H54 (cell line): ENCODE measurements around the gene IL3RA.
"Not testable (repeated sequence)": the region's sequence is repeated elsewhere in the genome, so short reads cannot be mapped to it uniquely, and the experiment has no call there.

Experiments
- DNase-seq: peaks from one replicate; pipeline ENCODE4 v3.0.0; 2011; ENCODE audit warnings: low spot score, mixed read lengths; ENCODE audit not compliant: insufficient read length
- FAIRE-seq: peaks from 3 replicates; lab custom pipeline; 2011; peaks lifted over from hg19 to GRCh38; lab: Jason Lieb, UNC
- POLR2A ChIP-seq: IDR thresholded peaks from 2 replicates; pipeline ENCODE4 v1.6.1; 2011; ENCODE audit warnings: low read depth, mild to moderate bottlenecking, low read length

The IL3RA gene

DNA sequence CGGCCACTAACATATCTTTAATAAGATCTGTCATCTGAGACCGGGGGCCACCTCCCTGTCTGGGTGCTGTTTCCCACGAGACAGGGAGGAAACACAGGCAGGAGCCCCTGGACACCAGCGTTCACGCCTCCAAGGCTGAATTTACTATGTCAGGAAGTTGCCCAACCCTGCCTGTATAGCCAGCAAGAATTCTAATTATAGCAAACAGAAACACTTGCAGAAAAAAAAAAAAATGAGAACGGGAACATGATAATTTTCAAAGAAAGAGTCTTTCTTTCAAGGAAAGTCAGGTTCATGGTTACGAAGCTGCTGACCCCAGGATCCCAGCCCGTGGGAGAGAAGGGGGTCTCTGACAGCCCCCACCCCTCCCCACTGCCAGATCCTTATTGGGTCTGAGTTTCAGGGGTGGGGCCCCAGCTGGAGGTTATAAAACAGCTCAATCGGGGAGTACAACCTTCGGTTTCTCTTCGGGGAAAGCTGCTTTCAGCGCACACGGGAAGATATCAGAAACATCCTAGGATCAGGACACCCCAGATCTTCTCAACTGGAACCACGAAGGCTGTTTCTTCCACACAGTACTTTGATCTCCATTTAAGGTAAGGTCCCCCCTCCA, at the start of gene IL3RA:
Gene IL3RA, plus strand, starts transcription at position 455 of the 613 bp plus-strand sequence. CDS start 4,981 bp downstream, outside the sequence.
- no peak for TF ChIP-seq POLR2A
- FAIRE-seq (no peak), DNase-seq (no peak)

- DNase-seq (no peak), FAIRE-seq (no peak)
- no peak for TF ChIP-seq POLR2A
These were observed 47.0 kb upstream of the IL3RA start for GRCh38 chrX:1289535-1289934.

DNA sequence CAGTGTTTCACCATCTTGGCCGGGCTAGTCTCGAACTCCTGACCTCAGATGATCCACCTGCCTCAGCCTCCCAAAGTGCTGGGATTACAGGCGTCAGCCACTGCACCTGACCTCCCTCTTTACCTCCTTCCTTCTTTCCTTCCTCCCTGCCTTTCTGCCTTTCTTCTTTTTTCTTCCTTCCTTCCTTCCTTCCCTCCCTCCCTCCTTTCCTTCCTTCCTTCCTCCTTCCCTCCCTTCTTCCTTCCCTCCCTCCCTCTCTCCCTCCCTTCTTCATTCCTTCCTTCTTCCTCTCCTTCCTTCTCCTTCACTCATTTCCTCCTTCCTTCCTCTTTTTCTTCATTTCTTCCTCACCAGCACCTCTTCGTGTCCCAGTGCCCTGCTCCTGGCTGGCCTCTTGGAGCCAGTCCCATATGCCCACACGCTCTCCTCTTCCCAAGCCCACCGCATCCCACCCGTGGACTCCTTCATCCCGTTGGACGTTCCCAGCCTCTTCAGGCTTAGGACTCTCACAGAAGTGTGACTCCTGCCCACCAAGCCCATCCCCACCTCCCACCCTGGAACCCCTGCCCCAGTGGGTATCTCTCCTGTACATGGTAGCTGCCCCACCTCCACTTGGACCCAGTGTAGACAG, 45.4 kb upstream of the IL3RA start:
- DNase-seq (no peak), FAIRE-seq (no peak)
- no peak for TF ChIP-seq POLR2A

- no peak for TF ChIP-seq POLR2A
- FAIRE-seq: no peak
- DNase-seq: no peak
These were observed 43.9 kb upstream of the IL3RA start for GRCh38 chrX:1292575-1293290.

DNA sequence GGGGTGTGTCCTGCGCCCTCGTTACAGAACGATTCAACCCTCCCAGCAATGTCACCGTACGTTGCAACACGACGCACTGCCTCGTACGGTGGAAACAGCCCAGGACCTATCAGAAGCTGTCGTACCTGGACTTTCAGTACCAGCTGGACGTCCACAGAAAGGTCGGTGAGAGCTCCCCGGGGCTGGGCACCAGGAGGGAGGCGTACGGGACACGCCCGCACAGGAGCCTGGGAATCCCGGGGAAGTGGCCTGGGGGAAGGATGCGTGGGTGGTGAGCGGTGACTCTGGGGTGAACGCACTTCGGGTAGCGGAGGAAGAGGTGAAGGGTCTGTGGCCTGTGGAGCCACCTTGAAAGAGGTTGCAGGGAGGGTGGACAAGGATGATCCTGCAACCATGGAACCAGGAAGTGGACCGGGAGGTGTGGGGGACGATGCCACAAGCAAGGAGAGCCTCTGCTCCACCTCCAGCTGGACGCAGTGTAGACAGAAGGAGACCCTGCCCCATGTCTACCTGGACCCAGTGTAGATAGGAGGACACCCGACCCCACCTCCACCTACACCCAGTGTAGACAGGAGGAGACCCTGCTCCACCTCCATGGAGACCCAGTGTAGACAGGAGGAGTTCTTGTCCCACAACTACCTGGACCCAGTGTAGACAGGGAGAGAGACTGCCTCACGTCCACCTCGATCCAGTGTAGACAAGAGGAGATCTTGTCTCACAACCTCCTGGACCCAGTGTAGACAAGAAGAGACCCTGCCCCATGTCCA, 42.1 kb upstream of the IL3RA start:
- no peak for TF ChIP-seq POLR2A

GRCh38 chrX:1295550-1295949, 41.0 kb upstream of the IL3RA start:
- no peak for FAIRE-seq
- DNase-seq: no peak
- no peak for TF ChIP-seq POLR2A

More for the DNA sequence above, 42.1 kb upstream of the IL3RA start:
- FAIRE-seq (no peak), DNase-seq (no peak)

- not testable (repeated sequence) for DNase-seq
These were observed 39.0 kb upstream of the IL3RA start for GRCh38 chrX:1297591-1297990.

GRCh38 chrX:1300449-1300848, 36.1 kb upstream of the IL3RA start:
- FAIRE-seq (no peak), DNase-seq (no peak)
- TF ChIP-seq POLR2A: no peak

More at GRCh38 chrX:1297591-1297990, 39.0 kb upstream of the IL3RA start:
- not testable (repeated sequence) for FAIRE-seq

DNA sequence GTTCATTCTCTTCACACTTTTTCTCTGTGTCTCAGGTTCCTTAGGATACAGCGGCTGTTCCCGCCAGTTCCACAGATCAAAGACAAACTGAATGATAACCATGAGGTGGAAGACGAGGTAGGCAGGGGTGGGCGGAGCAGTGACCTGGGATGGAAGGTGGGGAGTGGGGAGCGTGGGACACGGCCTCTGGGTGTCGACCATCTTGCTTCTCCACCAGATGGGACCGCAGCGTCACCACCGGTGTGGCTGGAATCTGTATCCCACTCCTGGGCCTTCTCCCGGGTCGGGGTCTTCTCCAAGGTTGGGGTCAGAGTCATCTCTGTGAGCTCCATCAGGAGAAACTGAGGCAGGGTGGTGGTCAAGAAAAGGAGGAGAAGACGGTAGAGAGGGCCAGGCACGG, 31.2 kb upstream of the IL3RA start:
- DNase-seq: no peak
- no peak for FAIRE-seq
- TF ChIP-seq POLR2A: no peak

- FAIRE-seq (no peak), DNase-seq (no peak)
- no peak for TF ChIP-seq POLR2A
These were observed 29.5 kb upstream of the IL3RA start for GRCh38 chrX:1306909-1307625.

- DNase-seq: no peak
- no peak for FAIRE-seq
- TF ChIP-seq POLR2A: no peak
These were observed 28.8 kb upstream of the IL3RA start for GRCh38 chrX:1307626-1308340.

GRCh38 chrX:1308476-1308875, 28.1 kb upstream of the IL3RA start:
- FAIRE-seq: no peak
- TF ChIP-seq POLR2A: no peak
- no peak for DNase-seq

GRCh38 chrX:1308917-1309316, 27.7 kb upstream of the IL3RA start:
- DNase-seq, FAIRE-seq: not testable (repeated sequence)
